Measurements from ENCODE around the gene PTCD3.

Gene PTCD3

DNA sequence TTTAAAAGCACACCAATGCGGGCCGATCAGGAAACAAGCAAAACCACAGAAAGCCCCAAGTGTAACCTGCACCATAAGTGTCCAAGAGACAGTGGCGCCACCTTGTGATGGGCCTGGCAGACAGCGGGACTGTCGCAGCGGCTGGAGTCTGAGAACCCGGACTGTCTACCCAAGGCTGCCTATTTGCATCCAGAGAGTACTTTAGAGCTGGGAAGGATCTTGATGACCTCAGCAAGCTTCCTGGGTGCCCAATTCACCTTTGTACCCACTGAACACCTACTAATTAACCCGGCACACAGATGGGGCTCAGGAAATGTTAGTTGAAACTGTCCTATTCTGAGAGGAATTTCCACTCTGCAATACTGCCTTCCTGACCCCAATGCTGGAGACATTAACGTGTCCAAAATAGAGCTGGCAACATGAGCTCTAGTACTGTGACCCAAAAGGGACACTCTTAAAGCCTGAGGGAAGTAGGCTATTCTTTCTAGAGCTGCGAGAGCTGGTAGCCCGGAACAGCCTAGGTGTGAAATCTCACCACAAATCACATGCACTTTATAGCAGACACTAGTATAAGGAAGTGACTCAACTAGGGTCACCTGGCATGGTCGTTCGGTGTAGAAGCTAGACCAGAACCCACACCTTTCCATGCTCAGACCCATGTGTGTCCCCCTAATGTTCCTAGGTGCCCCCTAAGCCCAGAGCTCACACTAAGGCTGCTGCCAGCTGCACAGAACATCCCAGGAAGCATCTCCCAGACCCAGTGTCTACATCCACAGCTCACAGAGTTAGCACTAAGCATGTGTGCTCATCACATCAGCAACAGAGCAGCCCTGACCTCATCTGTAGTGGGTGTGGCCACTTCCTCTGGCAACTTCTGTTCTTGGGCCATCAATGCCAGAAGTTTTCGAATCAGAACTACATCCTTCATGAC is 25.8 kb upstream of the PTCD3 start:
- FAIRE-seq = peak; percentile 89
- peak; percentile 45 for DNase-seq (ENCODE audit: insufficient read length, low spot score)

DNA sequence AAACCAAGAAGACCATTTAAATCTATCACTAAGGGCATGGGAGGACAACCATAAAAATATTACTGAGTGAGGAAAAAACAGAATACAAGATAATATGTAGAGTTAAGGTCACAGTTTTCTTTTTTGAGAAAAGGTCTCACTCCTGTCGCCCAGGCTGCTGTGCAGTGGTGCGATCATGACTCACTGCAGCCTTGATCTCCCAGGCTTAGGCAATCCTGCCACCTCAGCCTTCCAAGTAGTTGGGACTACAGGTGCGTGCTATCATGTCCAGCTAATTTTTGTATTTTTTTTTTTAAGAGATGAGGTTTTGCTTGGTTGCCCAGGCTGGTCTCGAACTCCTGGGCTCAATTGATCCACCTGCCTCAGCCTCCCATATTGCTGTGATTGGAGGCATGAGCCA is 24.3 kb upstream of the PTCD3 start:
- DNase-seq (ENCODE audit: insufficient read length, low spot score) = no peak
- no peak for FAIRE-seq

DNA sequence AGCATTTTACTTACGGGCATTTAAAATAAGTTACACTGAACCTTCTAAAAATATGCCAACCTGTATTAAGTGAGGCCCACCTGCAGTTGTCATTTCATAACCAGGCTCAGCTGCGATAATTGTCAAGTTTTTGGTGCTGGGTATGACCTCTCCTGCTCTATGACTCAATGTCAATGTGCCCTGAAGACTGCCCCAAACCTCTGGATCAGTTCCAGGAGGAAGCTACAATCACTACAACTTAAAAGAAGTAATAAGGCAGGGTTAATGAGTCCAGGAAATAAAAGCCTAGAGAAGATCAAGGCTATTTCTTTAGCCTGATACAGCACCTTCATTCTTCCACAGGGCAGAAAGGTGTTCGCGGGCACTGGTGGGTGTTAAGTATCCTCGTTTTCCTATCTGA is 23.3 kb upstream of the PTCD3 start:
- FAIRE-seq = no peak
- DNase-seq (ENCODE audit: insufficient read length, low spot score) = no peak

DNA sequence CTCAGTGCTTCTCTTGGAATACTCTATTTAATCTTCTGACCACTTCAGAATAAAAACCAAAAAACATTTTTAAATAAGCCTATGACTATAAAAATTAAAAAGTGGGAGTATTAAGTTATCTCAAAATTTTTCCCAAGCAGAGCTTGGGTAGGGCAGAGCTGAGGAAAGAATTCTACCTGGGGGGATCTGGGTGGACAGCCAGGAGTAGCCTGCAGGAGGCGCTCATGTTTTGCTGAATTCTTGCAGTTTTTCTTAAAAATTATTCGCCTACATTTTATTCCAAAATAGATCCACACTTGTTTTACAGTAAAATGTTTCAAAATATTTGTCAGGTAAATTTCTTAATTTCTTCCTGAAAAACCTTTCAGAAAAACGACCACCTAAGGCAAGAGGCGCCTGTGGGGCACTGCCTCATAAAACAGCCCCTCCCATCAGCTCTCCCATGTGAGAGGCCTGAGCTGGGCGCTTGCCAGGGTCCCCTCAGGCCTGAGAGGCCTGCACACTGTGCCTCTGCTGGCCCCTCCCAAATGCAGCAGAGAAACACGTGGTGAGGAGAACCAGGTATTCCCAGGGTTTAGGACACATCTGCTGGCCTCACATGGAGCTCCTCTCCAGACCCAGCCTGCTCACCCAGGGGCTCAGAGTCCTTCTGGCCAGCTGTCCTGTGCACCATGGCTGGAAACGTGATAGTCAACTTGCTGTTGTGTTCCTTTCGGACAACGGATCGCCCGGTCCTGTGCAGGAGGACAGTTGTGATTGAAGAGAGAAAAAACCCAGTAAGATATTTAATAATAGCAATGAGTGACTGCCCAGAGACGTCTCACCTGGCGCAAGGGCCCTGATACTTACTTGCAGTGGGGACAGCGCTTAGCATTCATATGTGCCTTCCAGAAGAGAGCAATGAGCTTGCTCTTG is 17.8 kb upstream of the PTCD3 start:
- no peak for DNase-seq (ENCODE audit: insufficient read length, low spot score)
- FAIRE-seq = no peak

DNA sequence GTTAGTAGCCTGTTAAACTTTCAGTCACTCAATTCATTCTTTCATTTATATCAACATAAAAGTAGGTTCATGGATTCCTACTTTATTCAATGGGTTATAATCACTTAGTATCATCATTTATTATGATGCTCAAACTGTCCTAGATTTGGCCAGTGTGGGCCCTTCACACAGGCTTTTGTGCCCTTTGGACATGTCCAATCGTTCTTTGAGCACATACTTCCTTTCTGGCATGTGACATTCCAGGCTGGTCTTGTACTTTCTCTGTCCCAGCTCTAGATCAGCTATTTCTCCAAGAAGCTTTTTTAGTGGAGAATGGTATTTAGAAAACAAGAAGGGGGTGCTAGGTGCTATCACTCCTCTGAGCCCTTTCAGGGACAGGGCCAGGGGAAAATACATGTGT is 11.8 kb upstream of the PTCD3 start:
- no peak for DNase-seq (ENCODE audit: insufficient read length, low spot score)
- FAIRE-seq = no peak

DNA sequence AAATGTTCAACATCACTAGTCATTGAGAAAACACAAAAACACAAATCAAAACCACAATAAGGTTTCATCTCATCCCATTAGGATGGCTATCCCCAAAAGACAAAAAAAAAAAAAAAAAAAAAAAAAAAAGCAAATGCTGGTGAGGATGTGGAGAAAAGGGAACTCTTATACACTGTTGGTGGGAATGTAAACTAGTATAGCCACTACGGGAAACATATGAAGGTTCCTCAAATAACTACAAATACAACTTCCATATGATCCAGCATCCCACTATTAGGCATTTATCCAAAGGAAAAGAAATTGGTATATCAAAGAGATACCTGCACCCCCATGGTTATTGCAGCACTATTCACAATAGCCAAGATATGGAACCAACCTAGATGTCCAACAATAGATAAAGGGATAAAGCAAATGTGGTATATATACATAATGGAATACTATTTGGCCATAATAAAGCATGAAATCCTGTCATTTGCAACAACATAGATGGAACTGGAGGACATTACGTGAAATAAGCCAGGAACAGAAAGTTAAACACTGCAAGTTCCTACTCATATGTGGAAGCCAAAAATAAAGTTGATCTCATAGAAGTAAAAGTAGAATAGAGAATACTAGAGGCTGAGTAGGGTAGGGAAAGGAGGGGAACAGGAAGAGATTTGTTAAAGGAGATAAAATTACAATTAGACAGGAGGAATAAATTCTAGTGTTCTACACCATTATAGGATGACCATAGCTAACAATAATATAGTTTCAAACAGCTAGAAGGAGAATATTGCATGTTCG is 8.7 kb upstream of the PTCD3 start:
- no peak for FAIRE-seq
- DNase-seq (ENCODE audit: insufficient read length, low spot score) = no peak

DNA sequence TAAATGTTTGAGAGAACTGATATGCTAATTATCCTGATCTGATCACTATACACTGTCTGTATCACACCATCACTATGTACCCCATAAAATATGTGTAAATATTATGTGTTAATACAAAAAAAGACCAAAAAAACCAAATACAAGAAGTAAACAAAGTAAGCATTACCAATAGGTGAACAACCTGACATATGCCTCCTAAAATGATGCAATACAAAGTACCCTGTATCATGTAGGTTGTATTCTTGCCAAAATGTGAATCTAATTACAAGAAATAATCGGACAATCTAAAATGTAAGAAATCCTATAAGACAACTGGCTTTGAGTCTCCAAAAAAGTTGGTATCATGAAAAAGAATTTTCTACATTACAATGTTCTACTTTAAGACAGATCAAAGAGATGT is 8.1 kb upstream of the PTCD3 start:
- FAIRE-seq (no peak), DNase-seq (ENCODE audit: insufficient read length, low spot score) (no peak)

DNA sequence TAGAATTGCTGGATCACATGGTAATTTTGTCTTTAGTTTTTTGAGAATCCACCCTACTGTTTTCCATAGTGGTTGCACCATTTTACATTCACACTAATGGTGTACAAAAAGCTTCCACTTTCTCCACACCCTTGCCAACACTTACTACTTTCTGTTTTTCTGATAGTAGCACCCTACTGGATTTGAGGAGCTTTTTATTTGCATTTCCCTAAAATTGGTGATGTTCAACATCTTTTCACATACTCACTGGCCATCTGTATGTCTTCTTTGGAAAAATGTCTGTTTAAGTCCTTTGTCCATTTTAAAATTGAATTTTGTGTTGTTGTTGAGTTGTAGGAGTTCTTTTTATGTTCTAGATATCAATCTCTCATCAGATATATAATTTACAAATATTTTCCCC is 3.9 kb upstream of the PTCD3 start:
- no peak for FAIRE-seq
- no peak for DNase-seq (ENCODE audit: insufficient read length, low spot score)

DNA sequence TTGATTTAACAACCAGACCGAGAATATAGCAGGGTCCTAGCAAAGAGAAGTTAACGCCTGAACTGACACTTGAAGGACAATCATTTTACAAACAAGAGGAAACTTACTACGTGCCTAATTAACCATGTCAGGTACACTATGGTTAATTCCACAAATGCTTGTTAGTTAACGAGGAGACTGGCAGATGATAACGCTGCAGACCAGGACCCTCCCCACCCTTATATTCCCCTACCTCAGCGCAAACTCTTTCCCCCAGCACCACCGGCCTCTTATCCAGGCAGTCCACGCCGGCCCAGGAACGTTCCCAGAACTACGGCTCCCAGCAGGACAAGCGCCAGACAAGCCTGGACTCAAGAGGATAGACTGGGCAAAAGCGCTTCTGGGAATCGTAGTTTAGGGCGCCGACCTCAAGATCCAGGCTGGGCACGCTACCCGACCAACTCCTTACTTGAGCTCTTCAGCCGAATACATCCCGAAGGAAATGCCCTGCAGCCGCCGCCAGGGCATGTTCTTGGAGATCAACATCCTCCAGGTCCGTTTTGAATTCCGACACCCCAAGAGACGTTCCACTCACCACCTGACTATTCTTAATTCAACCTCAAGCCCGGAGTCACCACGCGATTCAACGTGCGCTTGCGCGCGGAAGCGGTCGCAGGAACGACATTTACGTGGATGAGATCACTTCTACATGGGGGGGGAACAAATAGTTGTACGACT is 625 bp upstream of the PTCD3 start, which contains the start of gene POLR1A:
Gene POLR1A, minus strand, starts transcription at position 635 of the 717 bp plus-strand sequence. Its CDS starts 110 bp downstream, at position 525.
- FAIRE-seq (no peak), DNase-seq (ENCODE audit: insufficient read length, low spot score) (peak; percentile 41)

DNA sequence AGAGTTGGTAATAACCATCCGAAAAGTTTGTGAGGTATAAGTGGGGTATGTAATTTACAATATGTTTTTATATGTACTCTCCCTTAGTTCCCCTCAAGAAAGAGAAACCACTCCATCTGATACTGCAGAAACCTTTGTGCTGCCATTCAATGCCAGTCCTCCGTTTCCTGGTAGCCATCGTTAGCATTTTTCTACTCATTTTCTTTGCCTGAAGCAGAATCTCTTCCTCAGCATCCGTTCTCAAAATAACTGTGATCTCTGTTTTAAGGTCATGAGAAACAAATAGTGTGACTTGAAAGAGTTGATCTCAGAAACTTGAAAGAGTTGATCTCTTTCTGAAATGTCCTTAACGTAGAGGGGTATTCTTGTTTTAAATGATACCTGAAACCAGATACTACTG is 996 bp downstream of the PTCD3 start:
- DNase-seq (ENCODE audit: insufficient read length, low spot score) (no peak), FAIRE-seq (peak; percentile 81)

DNA sequence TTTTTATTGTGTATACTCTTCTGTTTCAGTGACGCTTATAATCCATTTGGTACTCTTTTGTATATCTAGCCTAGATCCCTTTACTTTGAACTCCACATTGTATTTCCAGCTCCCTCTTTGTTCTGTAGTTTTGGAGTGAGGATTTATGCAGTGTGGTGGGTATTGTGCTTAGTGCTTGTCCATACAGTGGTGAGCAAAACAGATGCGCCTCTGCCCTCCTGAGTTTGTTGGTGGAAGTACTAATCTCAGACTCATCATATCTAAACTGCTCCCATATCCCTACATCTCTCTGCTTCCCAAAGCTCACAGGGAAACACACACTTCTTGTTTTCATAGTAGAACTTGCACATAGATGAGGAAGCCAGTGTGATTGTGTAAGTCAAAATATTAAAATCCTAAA is 12.1 kb downstream of the PTCD3 start:
- FAIRE-seq = no peak
- DNase-seq (ENCODE audit: insufficient read length, low spot score) = no peak

DNA sequence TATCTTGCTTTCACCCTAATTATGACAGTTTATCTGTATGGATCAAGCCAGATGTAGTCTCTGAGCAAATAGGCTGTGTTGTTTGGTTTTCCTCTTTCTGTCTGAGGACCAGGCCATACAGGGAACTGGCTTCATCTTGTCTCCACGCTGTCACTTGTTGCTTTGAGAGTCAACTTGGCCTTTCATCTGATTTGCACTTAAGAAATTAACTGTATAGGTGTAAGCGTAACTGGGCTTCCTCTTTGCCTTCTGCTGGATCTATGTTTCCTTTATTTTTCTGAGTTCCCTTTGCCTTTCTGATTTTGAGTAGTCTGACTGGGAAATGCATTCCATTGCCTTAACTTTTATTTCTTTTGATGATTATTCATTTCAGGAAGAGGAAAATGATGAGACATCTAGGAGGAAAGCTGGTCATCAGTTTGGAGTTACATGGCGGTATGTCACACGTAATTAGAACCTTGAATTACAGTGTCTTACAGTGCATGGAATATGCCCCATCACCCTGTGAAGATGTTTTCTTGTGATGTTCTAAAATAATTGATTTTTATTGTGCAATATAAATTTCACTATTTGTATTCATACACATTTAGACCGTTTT is 17.4 kb downstream of the PTCD3 start:
- DNase-seq (ENCODE audit: insufficient read length, low spot score) = no peak
- no peak for FAIRE-seq

DNA sequence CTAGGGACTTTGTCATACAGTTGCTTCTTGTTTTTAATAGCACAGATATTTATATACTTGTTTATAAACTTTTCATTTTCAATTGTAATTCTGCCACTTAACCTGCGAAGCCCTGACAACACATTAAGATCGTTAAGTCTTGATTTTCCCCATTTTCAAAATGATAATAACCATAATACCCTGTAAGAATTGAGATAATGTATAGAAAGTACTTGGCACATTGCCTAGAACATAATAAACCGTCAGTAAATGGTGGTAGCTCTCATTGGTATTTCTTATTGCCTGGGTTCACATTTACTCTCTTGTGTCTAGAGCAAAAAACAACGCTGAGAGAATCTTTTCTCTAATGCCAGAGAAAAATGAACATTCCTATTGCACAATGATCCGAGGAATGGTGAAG is 18.6 kb downstream of the PTCD3 start:
- DNase-seq (ENCODE audit: insufficient read length, low spot score) (no peak), FAIRE-seq (no peak)

DNA sequence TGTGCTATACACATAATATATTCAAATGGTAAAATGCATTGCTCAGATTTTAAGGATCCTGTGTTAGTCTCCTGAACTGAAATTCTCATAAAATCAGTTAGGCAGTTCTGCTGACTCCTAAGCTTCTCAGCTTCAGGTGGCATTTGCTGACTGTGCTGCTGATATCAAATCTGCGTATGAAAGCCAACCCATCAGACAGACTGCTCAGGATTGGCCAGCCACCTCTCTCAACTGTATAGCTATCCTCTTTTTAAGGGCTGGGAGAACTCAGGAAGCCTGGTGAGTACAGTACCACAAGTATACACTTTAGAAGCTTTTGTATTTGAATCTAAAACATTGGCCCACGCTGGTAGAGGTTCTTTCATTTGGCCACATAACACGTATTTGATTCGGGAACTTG is 28.7 kb downstream of the PTCD3 start:
- no peak for FAIRE-seq
- DNase-seq (ENCODE audit: insufficient read length, low spot score) = no peak

DNA sequence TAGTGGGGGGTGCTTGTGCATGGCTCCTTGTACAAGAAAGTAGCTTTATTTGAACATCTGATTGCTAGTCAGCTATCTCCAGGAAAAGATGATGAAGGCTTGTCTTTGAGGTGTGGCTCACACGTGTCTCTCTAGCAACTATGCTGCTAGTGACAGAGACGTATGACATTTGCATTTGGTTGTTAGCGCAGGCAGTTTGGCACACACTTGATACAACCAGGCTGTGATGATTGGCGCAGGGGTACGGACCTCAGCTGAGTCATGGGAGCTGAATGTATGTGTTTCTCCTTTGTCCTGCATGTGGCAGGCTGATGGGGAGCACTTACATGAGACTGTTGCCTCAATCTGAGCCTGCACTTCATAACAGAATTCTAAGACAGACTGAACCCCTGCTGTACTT is 29.6 kb downstream of the PTCD3 start:
- DNase-seq (ENCODE audit: insufficient read length, low spot score) (no peak), FAIRE-seq (no peak)

DNA sequence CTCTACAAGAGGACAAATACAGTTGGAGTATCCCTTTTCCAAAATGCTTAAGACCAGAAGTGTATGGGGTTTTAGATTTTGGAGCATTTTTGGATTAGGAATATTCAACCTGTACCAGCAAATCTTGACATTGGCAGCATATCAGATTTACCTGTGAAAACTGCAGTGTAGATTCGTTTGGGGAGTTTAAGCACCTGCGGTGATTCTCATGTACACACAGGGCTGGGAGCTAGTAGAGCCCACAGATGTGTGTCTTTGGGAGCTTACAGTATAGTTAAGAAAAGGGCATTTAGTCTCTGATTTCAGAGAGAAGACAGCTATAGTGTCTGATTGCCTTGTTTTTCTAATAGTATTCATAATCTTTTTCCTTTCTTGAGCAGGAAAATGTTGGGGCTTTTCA is 30.1 kb downstream of the PTCD3 start:
- FAIRE-seq = no peak
- DNase-seq (ENCODE audit: insufficient read length, low spot score) = no peak

DNA sequence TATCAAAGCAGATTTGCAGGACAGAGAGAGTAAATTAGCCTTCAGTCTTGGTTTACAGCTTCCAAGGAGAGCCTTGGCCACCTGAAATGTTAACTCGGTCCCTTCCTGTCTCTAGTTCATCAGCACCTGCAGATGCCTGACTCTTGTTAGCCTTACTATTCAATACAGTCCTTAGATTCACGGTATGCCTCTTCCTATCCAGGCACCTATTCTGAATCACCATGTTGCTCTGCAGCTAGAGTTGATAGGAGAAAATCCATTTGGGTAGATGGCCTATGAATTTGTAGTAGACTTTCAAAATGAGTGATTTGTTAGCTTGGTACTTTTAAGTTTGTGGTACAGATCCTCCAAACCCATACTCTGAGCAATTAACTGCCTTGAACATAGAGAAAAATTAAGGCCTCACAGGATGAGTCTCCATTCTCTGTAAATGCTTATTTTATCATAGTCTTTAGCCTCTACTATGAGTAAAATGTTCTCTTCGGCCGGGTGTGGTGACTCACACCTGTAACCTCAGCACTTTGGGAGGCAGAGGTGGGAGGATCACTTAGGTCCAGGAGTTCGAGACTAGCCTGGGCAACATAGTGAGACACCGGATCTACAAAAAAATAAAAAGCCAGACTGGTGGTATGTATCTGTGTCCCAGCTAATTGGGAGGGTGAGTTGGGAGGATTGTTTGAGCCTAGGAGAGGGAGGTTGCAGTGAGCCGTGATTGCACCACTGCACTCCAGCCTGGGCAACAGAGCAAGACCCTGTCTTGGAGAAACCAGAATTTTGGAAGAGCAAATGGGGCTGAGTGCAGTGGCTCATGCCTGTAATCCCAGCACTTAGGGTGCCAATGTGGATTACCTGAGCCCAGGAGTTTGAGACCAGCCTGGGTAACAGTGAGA is 32.9 kb downstream of the PTCD3 start:
- DNase-seq (ENCODE audit: insufficient read length, low spot score) (no peak), FAIRE-seq (no peak)

DNA sequence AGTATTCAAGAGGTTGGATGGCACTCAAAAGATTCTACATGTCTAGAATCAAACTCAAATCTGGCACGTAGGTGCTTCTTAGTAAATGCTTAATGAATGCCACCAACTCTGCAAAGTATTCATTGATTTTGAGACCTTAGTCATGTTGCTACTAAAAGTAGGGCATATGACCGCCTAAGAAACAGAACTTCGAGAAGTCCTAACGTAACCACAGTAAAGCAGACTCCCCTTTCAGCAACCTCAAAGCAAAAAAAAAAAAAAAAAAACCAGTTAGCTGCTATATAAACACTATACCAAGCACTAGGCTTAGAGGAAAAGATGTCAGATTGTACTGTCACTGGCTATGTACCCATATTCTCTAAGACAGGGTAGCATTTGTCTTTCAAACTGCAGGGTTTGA is 33.9 kb downstream of the PTCD3 start:
- no peak for DNase-seq (ENCODE audit: insufficient read length, low spot score)
- FAIRE-seq = no peak

DNA sequence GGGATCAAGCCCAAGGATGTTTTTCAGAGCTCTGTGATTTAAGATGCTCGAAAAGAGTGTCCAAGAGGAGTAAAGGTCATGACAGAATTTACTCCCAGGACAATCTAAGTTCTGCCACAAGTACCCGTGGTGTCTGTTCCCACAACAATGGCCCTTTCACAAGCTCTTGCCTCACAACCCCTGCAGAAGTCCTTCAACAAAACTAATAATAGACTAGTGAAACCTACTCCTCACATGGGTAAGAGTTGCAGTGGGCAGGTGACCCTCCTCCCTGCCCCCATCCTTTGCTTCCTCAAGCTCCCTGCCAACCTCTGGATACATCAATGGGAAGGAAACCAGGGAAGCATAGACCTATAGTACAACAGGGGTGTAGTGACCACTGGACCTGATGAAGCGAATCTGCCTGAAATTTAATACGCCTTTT is 34.9 kb downstream of the PTCD3 start:
- FAIRE-seq (no peak), DNase-seq (ENCODE audit: insufficient read length, low spot score) (no peak)
